Kidney (tissue), 14 donors: Measurements from ENCODE around the gene RNF141. TPM values are rescaled to one million over a fixed set of nuclear protein-coding genes. Genes with fewer than 3 reads are reported as not detected.

ENCODE experiments used
- DNase-seq, 5 donors: peaks; one replicate each; pipeline ENCODE4 v3.0.0-alpha.2; 2013 to 2020
- FAIRE-seq: peaks from 2 replicates; lab custom pipeline; 2012; peaks lifted over from hg19 to GRCh38; lab: Jason Lieb, UNC
- H3K27ac ChIP-seq, 2 donors: one replicate each; pipeline ENCODE4 v1.7.0; 2013; ENCODE audit warnings: low read depth in 2 of 2, low read length in 2 of 2, inconsistent platforms in 1 of 2
- H3K27me3 ChIP-seq: one replicate; pipeline ENCODE4 v1.7.1; 2013; ENCODE audit warnings: low read length, inconsistent platforms; ENCODE audit not compliant: control insufficient read depth, insufficient read depth
- H3K36me3 ChIP-seq, 3 donors: one replicate each; pipeline versions ENCODE4 v1.7.0 to v1.7.1; 2013; ENCODE audit warnings: low read length in 3 of 3, control low read depth in 1 of 3, inconsistent platforms in 1 of 3; ENCODE audit not compliant: insufficient read depth in 3 of 3, control insufficient read depth in 2 of 3
- H3K4me1 ChIP-seq, 3 donors: one replicate each; pipeline versions ENCODE4 v1.7.0 to v1.7.1; 2013; ENCODE audit warnings: low read length in 3 of 3, inconsistent platforms in 1 of 3, low read depth in 1 of 3; ENCODE audit not compliant: control insufficient read depth in 2 of 3, insufficient read depth in 2 of 3
- H3K4me3 ChIP-seq, 3 donors: one replicate each; pipeline versions ENCODE4 v1.7.0 to v1.8.1; 2013; ENCODE audit warnings: low read length in 3 of 3, control low read depth in 1 of 3, inconsistent platforms in 1 of 3
- H3K9ac ChIP-seq, 3 donors: one replicate each; pipeline versions ENCODE4 v1.7.0 to v1.7.1; 2013; ENCODE audit warnings: low read length in 3 of 3, control low read depth in 1 of 3, inconsistent platforms in 1 of 3
- H3K9me3 ChIP-seq, 3 donors: one replicate each; pipeline versions ENCODE4 v1.7.0 to v1.7.1; 2013; ENCODE audit warnings: low read length in 3 of 3, control low read depth in 1 of 3, inconsistent platforms in 1 of 3; ENCODE audit not compliant: control insufficient read depth in 2 of 3, insufficient read depth in 1 of 3
- CTCF ChIP-seq: IDR thresholded peaks from 3 replicates; pipeline ENCODE4 v1.5.1; 2012; ENCODE audit warnings: mild to moderate bottlenecking, moderate library complexity, borderline replicate concordance; ENCODE audit not compliant: insufficient read depth; ENCODE audit errors: extremely low read depth
- intact Hi-C: fragments of 100-400 bp; cut with DNase I; formaldehyde crosslinking; loops from one replicate; pipeline ENCODE4 v1.11.1; 2022
- polyA plus RNA-seq: library from polyadenylated mRNA; stranded (reverse); fragments of 350-450 nt; fragmentation: Illumina TruSeq; extraction: RNeasy Lipid Tissue Mini Kit (QIAGEN cat#74804); gene quantifications from one replicate; pipeline ENCODE4 v1.2.3, GENCODE V29; 2014; ENCODE audit warnings: low read depth, low replicate concordance; ENCODE audit not compliant: insufficient read depth
- total RNA-seq: library from RNA; stranded (reverse); fragmentation: NEBNext Ultra II Directional; extraction: Animal tissue kit (Norgen Biotek cat#: 25700); gene quantifications from one replicate; pipeline ENCODE4 v1.2.1, GENCODE V29; 2021
- donor health status: control.
- donor health status: control.
- donor health status: control.
- donor health status: control.
- donor health status: control.
- donor health status: DM: yes; HTN: yes; CAD: no.
- donor health status: Normal renal cell carcinoma (clear cell type).

RNF141 gene
- total and polyA plus RNA-seq, 2 donors from 2014 or later = 20.5 to 35.8 TPM

GRCh38 chr11:10581481-10582019 lies 40.6 kb upstream of the RNF141 start:
- Histone ChIP-seq H3K27me3 (no peaks in the 10 kb centered on the region), H3K27ac (no peak overlapping the region), H3K4me1 (no peaks in the 10 kb centered on the region), H3K36me3 (peaks cover 0 to 6% (median 3%) of the 10 kb centered on the region in 3 donors), H3K9ac (no peak overlapping the region), H3K9me3 (no peaks in the 10 kb centered on the region), H3K4me3 (no peak overlapping the region)
- FAIRE-seq (no peak), DNase-seq (peak in 1 of 5 donors; percentile 26)
- TF ChIP-seq CTCF = no peak
- intact Hi-C loops = no loop called here

GRCh38 chr11:10580623-10581022 lies 39.6 kb upstream of the RNF141 start:
- no peaks in the 10 kb centered on the region for H3K27me3 ChIP-seq
- no peak overlapping the region for H3K4me3 ChIP-seq
- no peak for TF ChIP-seq CTCF
- H3K36me3 ChIP-seq = peaks cover 0 to 6% (median 6%) of the 10 kb centered on the region in 3 donors
- FAIRE-seq = no peak
- no peak overlapping the region for H3K9ac ChIP-seq
- intact Hi-C loops = no loop called here
- H3K4me1 ChIP-seq = no peaks in the 10 kb centered on the region
- no peaks in the 10 kb centered on the region for H3K9me3 ChIP-seq
- peak overlapping the region; percentile 26 to 32 for H3K27ac ChIP-seq
- DNase-seq = peak in 1 of 5 donors; percentile 41

- no peak overlapping the region for H3K27ac ChIP-seq
- intact Hi-C loops = no loop called here
Observed at GRCh38 chr11:10579700-10580099, 38.7 kb upstream of the RNF141 start.

More at GRCh38 chr11:10579700-10580099, 38.7 kb upstream of the RNF141 start:
- DNase-seq = no peak
- Histone ChIP-seq H3K4me1 (no peaks in the 10 kb centered on the region), H3K9me3 (no peaks in the 10 kb centered on the region), H3K27me3 (no peaks in the 10 kb centered on the region), H3K9ac (no peak overlapping the region), H3K4me3 (no peak overlapping the region), H3K36me3 (peaks cover 0 to 6% (median 6%) of the 10 kb centered on the region in 3 donors)
- no peak for FAIRE-seq
- TF ChIP-seq CTCF = no peak
